ENCODE data around the gene HOXB2. TPM values are rescaled to one million over a fixed set of nuclear protein-coding genes. Genes with fewer than 3 reads are reported as not detected.
A peak's percentile ranks its signal among the peaks of the same experiment; 100 is the strongest.

Gene HOXB2
- total and polyA plus RNA-seq, 2 experiments from 2014 or later, result 5.6 to 20.7 TPM

- Histone ChIP-seq H3K4me1 (ENCODE audit: insufficient read depth) (peaks cover 7% of the 10 kb centered on the region), H3K27me3 (peaks cover 44% of the 10 kb centered on the region), H3K4me2 (no peak overlapping the region), H3K79me2 (no peaks in the 10 kb centered on the region), H3K9me3 (ENCODE audit: low read depth) (no peaks in the 10 kb centered on the region), H4K20me1 (ENCODE audit: insufficient read depth, poor library complexity, severe bottlenecking) (no peaks in the 10 kb centered on the region), H3K27ac (peak overlapping the region; percentile 25), H3K9me2 (replicated peaks; ENCODE audit: insufficient read depth) (no peaks in the 10 kb centered on the region), H2AFZ (no peak overlapping the region), H3K36me3 (replicated peaks; ENCODE audit: insufficient read depth, low read depth) (no peaks in the 10 kb centered on the region), H3K4me3 (no peak overlapping the region)
- 78% methylated on average over 5 of the region's 5 CpGs for WGBS (ENCODE audit: low lambda C conversion rate, missing lambda C conversion rate)
- TF ChIP-seq CTCF (IDR thresholded peaks at IDR 0.05; ENCODE audit: poor library complexity) (no peak), EZH2 (IDR thresholded peaks at IDR 0.05; ENCODE audit: borderline replicate concordance) (no peak)
- no peak for DNase-seq (ENCODE audit: low spot score)
Observed at GRCh38 chr17:48506246-48506645, 38.7 kb downstream of the HOXB2 start.

- TF ChIP-seq EZH2 (IDR thresholded peaks at IDR 0.05; ENCODE audit: borderline replicate concordance) (no peak), EZH2phosphoT487 (IDR thresholded peaks at IDR 0.05; ENCODE audit: low read depth, severe bottlenecking, unreplicated experiment) (no peak), CTCF (IDR thresholded peaks at IDR 0.05; ENCODE audit: poor library complexity) (no peak)
- WGBS (ENCODE audit: low lambda C conversion rate, missing lambda C conversion rate), result 35% methylated on average over 1 of the region's 1 CpG
- no peak overlapping the region for H3K4me2 ChIP-seq
Observed at GRCh38 chr17:48505788-48506187, 39.1 kb downstream of the HOXB2 start.

GRCh38 chr17:48504953-48505352 is 40.0 kb downstream of the HOXB2 start:
- TF ChIP-seq EZH2phosphoT487 (IDR thresholded peaks at IDR 0.05; ENCODE audit: low read depth, severe bottlenecking, unreplicated experiment) (no peak), CTCF (IDR thresholded peaks at IDR 0.05; ENCODE audit: poor library complexity) (no peak), EZH2 (IDR thresholded peaks at IDR 0.05; ENCODE audit: borderline replicate concordance) (no peak)
- Histone ChIP-seq H3K4me1 (ENCODE audit: insufficient read depth) (peaks cover 17% of the 10 kb centered on the region), H3K9me2 (replicated peaks; ENCODE audit: insufficient read depth) (no peaks in the 10 kb centered on the region), H3K79me2 (no peaks in the 10 kb centered on the region), H3K4me3 (no peak overlapping the region), H2AFZ (no peak overlapping the region), H3K9me3 (ENCODE audit: low read depth) (no peaks in the 10 kb centered on the region), H3K27me3 (peaks cover 48% of the 10 kb centered on the region), H3K27ac (peak overlapping the region; percentile 43), H3K4me2 (no peak overlapping the region), H3K36me3 (replicated peaks; ENCODE audit: insufficient read depth, low read depth) (no peaks in the 10 kb centered on the region), H4K20me1 (ENCODE audit: insufficient read depth, poor library complexity, severe bottlenecking) (no peaks in the 10 kb centered on the region)
- WGBS (ENCODE audit: low lambda C conversion rate, missing lambda C conversion rate), result 69% methylated on average over 2 of the region's 2 CpGs
- no peak for DNase-seq (ENCODE audit: low spot score)

More at GRCh38 chr17:48505788-48506187, 39.1 kb downstream of the HOXB2 start:
- Histone ChIP-seq H3K4me1 (ENCODE audit: insufficient read depth) (peaks cover 12% of the 10 kb centered on the region), H3K79me2 (no peaks in the 10 kb centered on the region), H2AFZ (no peak overlapping the region), H4K20me1 (ENCODE audit: insufficient read depth, poor library complexity, severe bottlenecking) (no peaks in the 10 kb centered on the region), H3K9me3 (ENCODE audit: low read depth) (no peaks in the 10 kb centered on the region), H3K36me3 (replicated peaks; ENCODE audit: insufficient read depth, low read depth) (no peaks in the 10 kb centered on the region), H3K27ac (peak overlapping the region; percentile 43), H3K4me3 (no peak overlapping the region), H3K9me2 (replicated peaks; ENCODE audit: insufficient read depth) (no peaks in the 10 kb centered on the region), H3K27me3 (peaks cover 48% of the 10 kb centered on the region)
- peak; percentile 65 for DNase-seq (ENCODE audit: low spot score)

GRCh38 chr17:48503747-48504146 is 41.2 kb downstream of the HOXB2 start:
- WGBS (ENCODE audit: low lambda C conversion rate, missing lambda C conversion rate), result 11% methylated on average over 5 of the region's 5 CpGs
- peaks cover 49% of the 10 kb centered on the region for H3K27me3 ChIP-seq
- no peak overlapping the region for H3K4me2 ChIP-seq

More at GRCh38 chr17:48503747-48504146, 41.2 kb downstream of the HOXB2 start:
- Histone ChIP-seq H3K9me2 (replicated peaks; ENCODE audit: insufficient read depth) (no peaks in the 10 kb centered on the region), H3K36me3 (replicated peaks; ENCODE audit: insufficient read depth, low read depth) (no peaks in the 10 kb centered on the region), H3K79me2 (no peaks in the 10 kb centered on the region), H3K4me3 (no peak overlapping the region), H3K27ac (no peak overlapping the region), H4K20me1 (ENCODE audit: insufficient read depth, poor library complexity, severe bottlenecking) (no peaks in the 10 kb centered on the region), H2AFZ (no peak overlapping the region), H3K9me3 (ENCODE audit: low read depth) (no peaks in the 10 kb centered on the region), H3K4me1 (ENCODE audit: insufficient read depth) (peaks cover 17% of the 10 kb centered on the region)
- DNase-seq (ENCODE audit: low spot score), result peak; percentile 49
- TF ChIP-seq CTCF (IDR thresholded peaks at IDR 0.05; ENCODE audit: poor library complexity) (no peak), EZH2 (IDR thresholded peaks at IDR 0.05; ENCODE audit: borderline replicate concordance) (no peak), EZH2phosphoT487 (IDR thresholded peaks at IDR 0.05; ENCODE audit: low read depth, severe bottlenecking, unreplicated experiment) (no peak)
